Measurements from ENCODE around the gene TDRD6.

TDRD6 gene

DNA sequence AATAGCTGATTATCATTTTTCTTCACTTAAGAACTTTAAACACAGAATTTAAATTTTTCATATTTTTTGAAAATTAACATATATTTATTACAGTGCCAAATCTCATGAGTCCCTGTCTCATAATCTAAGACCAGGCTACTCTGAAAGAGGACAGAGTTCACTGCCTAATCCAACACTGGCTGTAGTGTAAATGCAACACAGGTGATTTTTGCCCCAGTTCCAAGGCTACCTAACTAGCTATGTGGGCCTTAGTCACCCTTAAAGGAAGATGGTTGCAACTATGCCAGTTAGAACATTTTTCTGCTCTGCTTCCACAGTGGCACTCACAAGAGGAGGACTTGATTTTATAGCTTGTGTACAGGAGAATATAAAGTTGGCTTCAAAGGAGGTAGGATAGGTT, 30.0 kb upstream of the TDRD6 start:
- H3K4me3 ChIP-seq (replicated peaks; ENCODE audit: low read depth, low read length): no peak overlapping the region
- TF ChIP-seq, protein P1, sequence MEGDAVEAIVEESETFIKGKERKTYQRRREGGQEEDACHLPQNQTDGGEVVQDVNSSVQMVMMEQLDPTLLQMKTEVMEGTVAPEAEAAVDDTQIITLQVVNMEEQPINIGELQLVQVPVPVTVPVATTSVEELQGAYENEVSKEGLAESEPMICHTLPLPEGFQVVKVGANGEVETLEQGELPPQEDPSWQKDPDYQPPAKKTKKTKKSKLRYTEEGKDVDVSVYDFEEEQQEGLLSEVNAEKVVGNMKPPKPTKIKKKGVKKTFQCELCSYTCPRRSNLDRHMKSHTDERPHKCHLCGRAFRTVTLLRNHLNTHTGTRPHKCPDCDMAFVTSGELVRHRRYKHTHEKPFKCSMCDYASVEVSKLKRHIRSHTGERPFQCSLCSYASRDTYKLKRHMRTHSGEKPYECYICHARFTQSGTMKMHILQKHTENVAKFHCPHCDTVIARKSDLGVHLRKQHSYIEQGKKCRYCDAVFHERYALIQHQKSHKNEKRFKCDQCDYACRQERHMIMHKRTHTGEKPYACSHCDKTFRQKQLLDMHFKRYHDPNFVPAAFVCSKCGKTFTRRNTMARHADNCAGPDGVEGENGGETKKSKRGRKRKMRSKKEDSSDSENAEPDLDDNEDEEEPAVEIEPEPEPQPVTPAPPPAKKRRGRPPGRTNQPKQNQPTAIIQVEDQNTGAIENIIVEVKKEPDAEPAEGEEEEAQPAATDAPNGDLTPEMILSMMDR (IDR thresholded peaks at IDR 0.05; ENCODE audit: low read depth, low read length, missing control alignments): no peak
- no peak for DNase-seq (ENCODE audit: extremely low read depth, low read depth)

DNA sequence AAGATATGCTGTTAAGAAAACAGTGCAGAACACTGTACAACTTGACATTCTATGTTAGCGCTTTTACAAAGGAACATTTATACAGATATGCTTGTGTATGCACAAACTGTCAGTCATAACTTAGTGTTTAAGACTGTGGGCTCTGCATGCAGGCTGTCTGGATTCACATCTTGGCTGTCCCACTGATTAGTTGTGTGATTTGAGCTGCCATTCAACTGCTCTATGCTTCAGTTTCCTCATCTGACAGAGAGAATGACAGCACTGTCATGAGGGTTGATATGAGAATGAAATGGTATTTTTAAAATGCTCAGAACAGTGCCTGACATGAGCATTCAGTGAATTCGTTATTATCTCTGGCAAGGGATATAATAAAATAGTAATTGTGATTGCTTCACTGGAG, 26.2 kb upstream of the TDRD6 start:
- H3K4me3 ChIP-seq (replicated peaks; ENCODE audit: low read depth, low read length): no peak overlapping the region
- TF ChIP-seq, protein P1 (IDR thresholded peaks at IDR 0.05; ENCODE audit: low read depth, low read length, missing control alignments): no peak
- DNase-seq (ENCODE audit: extremely low read depth, low read depth): no peak

GRCh38 chr6:46667377-46667776, 20.3 kb upstream of the TDRD6 start:
- TF ChIP-seq, protein P1 (IDR thresholded peaks at IDR 0.05; ENCODE audit: low read depth, low read length, missing control alignments): no peak
- no peak for DNase-seq (ENCODE audit: extremely low read depth, low read depth)
- no peak overlapping the region for H3K4me3 ChIP-seq (replicated peaks; ENCODE audit: low read depth, low read length)

GRCh38 chr6:46674410-46674809, 13.3 kb upstream of the TDRD6 start:
- no peak overlapping the region for H3K4me3 ChIP-seq (replicated peaks; ENCODE audit: low read depth, low read length)

GRCh38 chr6:46676604-46677313, 10.9 kb upstream of the TDRD6 start:
- TF ChIP-seq, protein P1 (IDR thresholded peaks at IDR 0.05; ENCODE audit: low read depth, low read length, missing control alignments): no peak
- DNase-seq (ENCODE audit: extremely low read depth, low read depth): no peak
- no peak overlapping the region for H3K4me3 ChIP-seq (replicated peaks; ENCODE audit: low read depth, low read length)

More at GRCh38 chr6:46674410-46674809, 13.3 kb upstream of the TDRD6 start:
- TF ChIP-seq, protein P1 (IDR thresholded peaks at IDR 0.05; ENCODE audit: low read depth, low read length, missing control alignments): no peak
- DNase-seq (ENCODE audit: extremely low read depth, low read depth): no peak

- no peak overlapping the region for H3K4me3 ChIP-seq (replicated peaks; ENCODE audit: low read depth, low read length)
- TF ChIP-seq, protein P1 (IDR thresholded peaks at IDR 0.05; ENCODE audit: low read depth, low read length, missing control alignments): peak; percentile 38
- no peak for DNase-seq (ENCODE audit: extremely low read depth, low read depth)
Observed at GRCh38 chr6:46677314-46677654, 10.4 kb upstream of the TDRD6 start.

DNA sequence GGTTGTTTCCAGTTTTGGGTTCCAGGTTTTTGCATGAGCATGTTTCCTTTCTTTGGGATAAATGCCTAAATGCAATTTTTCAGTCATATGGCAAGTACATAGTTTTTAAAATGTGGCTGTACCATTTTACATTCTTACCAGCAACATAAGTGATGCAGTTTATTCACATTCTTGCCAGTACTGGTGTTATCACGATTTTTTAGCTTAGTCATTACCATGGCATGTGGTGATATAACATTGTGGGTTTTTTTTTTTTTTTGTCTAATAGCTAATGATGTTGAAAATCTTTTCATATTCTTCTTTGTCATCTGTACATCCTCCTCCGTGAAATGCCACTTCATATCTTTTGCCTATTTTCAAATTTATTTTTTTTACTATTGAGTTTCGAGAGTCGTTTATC, 2.9 kb upstream of the TDRD6 start:
- DNase-seq (ENCODE audit: extremely low read depth, low read depth): no peak
- TF ChIP-seq, protein P1 (IDR thresholded peaks at IDR 0.05; ENCODE audit: low read depth, low read length, missing control alignments): no peak
- no peak overlapping the region for H3K4me3 ChIP-seq (replicated peaks; ENCODE audit: low read depth, low read length)

Data from HFF-Myc (cell line).